SKM-1 treated with dmso at 0.1 percent for 144 hours (cell line): ENCODE data around the gene CACNA1I.

Experiments
- DNase-seq: peaks from one replicate; lab custom pipeline; 2025; ENCODE audit not compliant: unreplicated experiment; lab: John Stamatoyannopoulos, UW

CACNA1I gene

GRCh38 chr22:39714321-39714720, 143.8 kb downstream of the CACNA1I start:
- DNase-seq = no peak

GRCh38 chr22:39715778-39716495, 145.4 kb downstream of the CACNA1I start:
- DNase-seq = no peak

GRCh38 chr22:39716534-39716933, 146.0 kb downstream of the CACNA1I start:
- no peak for DNase-seq

GRCh38 chr22:39717099-39717498, 146.5 kb downstream of the CACNA1I start:
- DNase-seq = no peak

GRCh38 chr22:39718206-39718605, 147.7 kb downstream of the CACNA1I start:
- DNase-seq = no peak

- no peak for DNase-seq
Observed at GRCh38 chr22:39718921-39719475, 148.4 kb downstream of the CACNA1I start.

- no peak for DNase-seq
Observed at GRCh38 chr22:39719559-39720450, 149.3 kb downstream of the CACNA1I start.

- no peak for DNase-seq
Observed at GRCh38 chr22:39721206-39722031, 150.9 kb downstream of the CACNA1I start.

- DNase-seq = no peak
Observed at GRCh38 chr22:39722032-39722325, 151.4 kb downstream of the CACNA1I start.

- DNase-seq = no peak
Observed at GRCh38 chr22:39722501-39722900, 151.9 kb downstream of the CACNA1I start.

- DNase-seq = no peak
Observed at GRCh38 chr22:39723463-39723862, 152.9 kb downstream of the CACNA1I start.

- no peak for DNase-seq
Observed at GRCh38 chr22:39723899-39724351, 153.4 kb downstream of the CACNA1I start.

- no peak for DNase-seq
Observed at GRCh38 chr22:39724390-39724789, 153.8 kb downstream of the CACNA1I start.

GRCh38 chr22:39724857-39725256, 154.3 kb downstream of the CACNA1I start:
- no peak for DNase-seq

- no peak for DNase-seq
Observed at GRCh38 chr22:39725351-39726035, 154.9 kb downstream of the CACNA1I start.

GRCh38 chr22:39727541-39727940, 157.0 kb downstream of the CACNA1I start:
- DNase-seq = no peak

GRCh38 chr22:39728236-39728860, 157.8 kb downstream of the CACNA1I start:
- no peak for DNase-seq

GRCh38 chr22:39729141-39729934, 158.8 kb downstream of the CACNA1I start:
- no peak for DNase-seq

- no peak for DNase-seq
Observed at GRCh38 chr22:39731481-39731880, 160.9 kb downstream of the CACNA1I start.
